Activated CD4-positive, alpha-beta T cell treated with anti-CD3 and anti-CD28 coated beads, Interleukin-2, Interleukin-6, amounts not matched to agents 100 ng/mL and 50 ng/mL, durations not matched to agents 16 hours and 8 hours (primary cell): ENCODE results near the gene RNF111.
"Not testable (repeated sequence)": the region's sequence is repeated elsewhere in the genome, so short reads cannot be mapped to it uniquely, and the experiment has no call there.

Experiments used
- DNase-seq: peaks from one replicate; pipeline ENCODE4 v3.0.0-alpha.2; 2020

The RNF111 gene

GRCh38 chr15:59140422-59141226 lies 153.2 kb downstream of the RNF111 start:
- DNase-seq, result no peak

- no peak for DNase-seq
Observed at GRCh38 chr15:59143281-59143680, 155.8 kb downstream of the RNF111 start.

- not testable (repeated sequence) for DNase-seq
Observed at GRCh38 chr15:59144594-59144993, 157.1 kb downstream of the RNF111 start.
